Measurements from ENCODE around the gene PLEKHH1. TPM values are rescaled to one million over a fixed set of nuclear protein-coding genes. Genes with fewer than 3 reads are reported as not detected.

PLEKHH1 gene
- total RNA-seq, 2 experiments from 2014 or later, result 4.8 to 6.7 TPM

DNA sequence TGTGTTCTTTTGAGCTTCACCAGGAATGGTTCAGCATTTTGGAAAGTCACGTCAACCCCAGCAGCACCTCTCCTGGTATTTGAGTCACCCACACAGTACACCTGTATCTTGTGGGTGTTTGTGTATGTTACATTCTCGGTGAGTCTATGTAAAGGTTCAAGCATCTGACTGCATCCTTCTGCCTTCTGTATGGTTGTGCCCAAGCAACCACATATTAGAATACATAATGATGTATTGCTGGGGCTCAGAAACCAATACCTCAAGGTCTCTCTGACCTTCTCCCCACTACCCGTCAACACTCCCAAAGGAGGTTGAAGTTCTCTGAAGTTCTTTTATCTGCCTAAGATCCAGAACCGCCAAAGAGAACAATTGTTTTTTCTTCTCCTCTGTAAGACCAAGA is 35.4 kb upstream of the PLEKHH1 start:
- POLR2A ChIA-PET, result no interaction called here
- CTCF ChIA-PET, result no interaction called here
- Mint-ChIP-seq H3K4me3 (no peak overlapping the region), H3K9me3 (peaks cover 13% of the 10 kb centered on the region), H3K36me3 (ENCODE audit: low read depth) (peaks cover 3% of the 10 kb centered on the region), H3K4me1 (ENCODE audit: low read depth) (peaks cover 15% of the 10 kb centered on the region), H3K27me3 (no peaks in the 10 kb centered on the region), H3K27ac (no peak overlapping the region)
- TF ChIP-seq, protein P1, sequence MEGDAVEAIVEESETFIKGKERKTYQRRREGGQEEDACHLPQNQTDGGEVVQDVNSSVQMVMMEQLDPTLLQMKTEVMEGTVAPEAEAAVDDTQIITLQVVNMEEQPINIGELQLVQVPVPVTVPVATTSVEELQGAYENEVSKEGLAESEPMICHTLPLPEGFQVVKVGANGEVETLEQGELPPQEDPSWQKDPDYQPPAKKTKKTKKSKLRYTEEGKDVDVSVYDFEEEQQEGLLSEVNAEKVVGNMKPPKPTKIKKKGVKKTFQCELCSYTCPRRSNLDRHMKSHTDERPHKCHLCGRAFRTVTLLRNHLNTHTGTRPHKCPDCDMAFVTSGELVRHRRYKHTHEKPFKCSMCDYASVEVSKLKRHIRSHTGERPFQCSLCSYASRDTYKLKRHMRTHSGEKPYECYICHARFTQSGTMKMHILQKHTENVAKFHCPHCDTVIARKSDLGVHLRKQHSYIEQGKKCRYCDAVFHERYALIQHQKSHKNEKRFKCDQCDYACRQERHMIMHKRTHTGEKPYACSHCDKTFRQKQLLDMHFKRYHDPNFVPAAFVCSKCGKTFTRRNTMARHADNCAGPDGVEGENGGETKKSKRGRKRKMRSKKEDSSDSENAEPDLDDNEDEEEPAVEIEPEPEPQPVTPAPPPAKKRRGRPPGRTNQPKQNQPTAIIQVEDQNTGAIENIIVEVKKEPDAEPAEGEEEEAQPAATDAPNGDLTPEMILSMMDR (IDR thresholded peaks at IDR 0.05), result no peak
- intact Hi-C loops (cut with micrococcal nuclease), result no loop called here
- peak; percentile 81 for ATAC-seq
- no peak for DNase-seq

DNA sequence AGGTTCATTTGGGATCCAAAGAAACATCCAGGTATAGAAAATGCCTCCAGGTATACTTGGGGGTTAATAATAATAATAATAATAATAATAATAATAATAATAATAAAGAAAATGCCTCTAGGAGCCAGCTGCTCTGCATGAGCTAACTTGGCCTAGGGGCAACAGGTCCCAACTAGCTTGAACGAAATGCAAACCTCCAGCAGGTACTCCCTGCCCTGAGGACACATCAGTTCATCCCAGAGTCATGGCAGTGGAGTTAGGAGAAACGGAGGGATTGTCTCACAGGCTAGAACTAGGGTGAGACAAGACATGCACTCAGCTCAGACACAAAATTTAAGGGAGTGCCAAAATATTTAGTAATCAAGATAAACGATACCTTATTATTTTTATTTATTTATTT is 32.1 kb upstream of the PLEKHH1 start:
- Mint-ChIP-seq H3K27ac (no peak overlapping the region), H3K4me3 (no peak overlapping the region), H3K4me1 (ENCODE audit: low read depth) (peaks cover 15% of the 10 kb centered on the region), H3K9me3 (no peaks in the 10 kb centered on the region), H3K27me3 (no peaks in the 10 kb centered on the region), H3K36me3 (ENCODE audit: low read depth) (no peaks in the 10 kb centered on the region)
- DNase-seq (no peak), ATAC-seq (no peak)
- ChIA-PET POLR2A (interaction anchor here (1.1 kb wide), 1 partner anchor 42 kb away, joined by 3 read pairs; no protein-coding TSS in a partner anchor), CTCF (interaction anchor here (1.2 to 1.7 kb wide), 4 partner anchors 15 to 74 kb away, joined by 3 to 5 read pairs (median 4); no protein-coding TSS in a partner anchor)
- TF ChIP-seq, protein P1 (IDR thresholded peaks at IDR 0.05), result no peak
- intact Hi-C loops (cut with micrococcal nuclease), result no loop called here

DNA sequence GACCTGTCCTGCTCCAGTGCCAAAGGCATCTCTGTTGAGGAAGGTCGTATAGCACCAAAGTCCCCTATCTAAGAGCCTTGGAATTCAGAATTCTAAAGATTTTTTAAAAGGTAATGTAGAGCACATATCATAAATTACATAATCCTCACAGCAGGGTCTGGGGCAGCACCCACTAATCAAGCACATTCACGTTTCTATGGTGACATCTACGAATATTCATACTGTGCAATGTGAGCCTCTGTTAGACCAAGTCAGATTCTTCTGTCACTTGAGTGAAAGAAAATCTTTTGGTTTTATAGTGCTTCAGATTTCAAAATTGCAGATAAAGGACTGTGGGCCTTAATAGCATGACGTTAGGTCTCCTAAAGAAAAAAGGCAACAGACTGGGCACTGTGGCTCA is 31.4 kb upstream of the PLEKHH1 start:
- TF ChIP-seq, protein P1 (IDR thresholded peaks at IDR 0.05), result no peak
- DNase-seq (no peak), ATAC-seq (no peak)
- ChIA-PET POLR2A (interaction anchor here (1.1 kb wide), 1 partner anchor 42 kb away, joined by 3 read pairs; no protein-coding TSS in a partner anchor), CTCF (no interaction called here)
- H3K36me3 Mint-ChIP-seq (ENCODE audit: low read depth), result no peaks in the 10 kb centered on the region
- no peaks in the 10 kb centered on the region for H3K9me3 Mint-ChIP-seq
- no peak overlapping the region for H3K4me3 Mint-ChIP-seq
- intact Hi-C loops (cut with micrococcal nuclease), result no loop called here
- peaks cover 15% of the 10 kb centered on the region for H3K4me1 Mint-ChIP-seq (ENCODE audit: low read depth)
- no peak overlapping the region for H3K27ac Mint-ChIP-seq
- no peaks in the 10 kb centered on the region for H3K27me3 Mint-ChIP-seq

DNA sequence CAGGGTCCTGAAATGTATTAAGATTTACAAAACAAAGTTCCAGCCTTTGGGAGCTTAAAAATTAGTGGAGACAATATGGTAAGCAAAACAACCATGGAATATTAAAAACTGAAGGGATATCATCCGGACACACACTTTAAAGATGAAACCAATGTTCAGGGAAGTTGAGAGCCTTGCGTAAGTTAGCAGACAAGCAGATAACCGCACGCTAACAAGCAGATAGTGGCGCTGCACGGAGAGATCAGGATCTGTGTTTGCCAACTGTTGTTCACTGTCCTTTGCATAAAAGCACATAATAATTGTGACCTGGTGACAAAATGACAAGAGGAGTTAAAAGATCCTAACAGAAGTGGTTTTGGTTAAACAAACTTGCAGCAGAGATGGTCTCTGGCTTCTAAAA is 30.2 kb upstream of the PLEKHH1 start:
- CTCF ChIA-PET, result interaction anchor here (0.7 kb wide), 1 partner anchor 100 kb away, joined by 3 read pairs; no protein-coding TSS in a partner anchor
- Mint-ChIP-seq H3K9me3 (no peaks in the 10 kb centered on the region), H3K4me3 (no peak overlapping the region), H3K27me3 (no peaks in the 10 kb centered on the region), H3K36me3 (ENCODE audit: low read depth) (no peaks in the 10 kb centered on the region), H3K27ac (no peak overlapping the region), H3K4me1 (ENCODE audit: low read depth) (peaks cover 5% of the 10 kb centered on the region)
- POLR2A ChIA-PET, result no interaction called here
- intact Hi-C loops (cut with micrococcal nuclease), result no loop called here
- TF ChIP-seq, protein P1 (IDR thresholded peaks at IDR 0.05), result no peak
- ATAC-seq, result no peak
- no peak for DNase-seq

DNA sequence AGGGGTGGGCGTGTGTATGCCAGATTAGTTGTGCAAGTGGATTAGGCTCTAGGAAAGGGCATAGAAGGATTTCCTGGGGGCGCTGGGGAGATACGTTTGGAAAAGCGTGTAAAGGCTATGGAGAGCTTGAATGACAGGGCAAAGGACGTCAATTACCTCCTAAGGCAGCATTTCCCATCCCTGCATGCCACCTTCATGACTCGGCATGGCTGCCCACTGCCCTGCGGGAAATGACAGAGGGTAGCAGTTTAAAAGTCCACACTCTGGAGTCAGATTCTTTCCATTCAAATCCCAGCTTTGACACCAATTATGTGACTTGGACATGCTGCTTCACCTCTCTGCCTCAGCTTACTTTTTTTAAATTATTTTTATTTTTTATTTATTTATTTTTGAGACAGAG is 29.8 kb upstream of the PLEKHH1 start:
- Mint-ChIP-seq H3K4me1 (ENCODE audit: low read depth) (peaks cover under 1% of the 10 kb centered on the region), H3K27ac (no peak overlapping the region), H3K36me3 (ENCODE audit: low read depth) (no peaks in the 10 kb centered on the region), H3K27me3 (no peaks in the 10 kb centered on the region), H3K9me3 (no peaks in the 10 kb centered on the region), H3K4me3 (no peak overlapping the region)
- ChIA-PET POLR2A (no interaction called here), CTCF (interaction anchor here (0.7 kb wide), 1 partner anchor 97 kb away, joined by 3 read pairs; no protein-coding TSS in a partner anchor)
- intact Hi-C loops (cut with micrococcal nuclease), result no loop called here
- TF ChIP-seq, protein P1 (IDR thresholded peaks at IDR 0.05), result no peak
- DNase-seq (no peak), ATAC-seq (no peak)
